KG1 (cell line): Measurements from ENCODE around the gene PIK3R6.
"Not testable (repeated sequence)": the region's sequence is repeated elsewhere in the genome, so short reads cannot be mapped to it uniquely, and the experiment has no call there.

Experiments
- DNase-seq: peaks from one replicate; lab custom pipeline; 2025; lab: John Stamatoyannopoulos, UW

Gene PIK3R6

DNA sequence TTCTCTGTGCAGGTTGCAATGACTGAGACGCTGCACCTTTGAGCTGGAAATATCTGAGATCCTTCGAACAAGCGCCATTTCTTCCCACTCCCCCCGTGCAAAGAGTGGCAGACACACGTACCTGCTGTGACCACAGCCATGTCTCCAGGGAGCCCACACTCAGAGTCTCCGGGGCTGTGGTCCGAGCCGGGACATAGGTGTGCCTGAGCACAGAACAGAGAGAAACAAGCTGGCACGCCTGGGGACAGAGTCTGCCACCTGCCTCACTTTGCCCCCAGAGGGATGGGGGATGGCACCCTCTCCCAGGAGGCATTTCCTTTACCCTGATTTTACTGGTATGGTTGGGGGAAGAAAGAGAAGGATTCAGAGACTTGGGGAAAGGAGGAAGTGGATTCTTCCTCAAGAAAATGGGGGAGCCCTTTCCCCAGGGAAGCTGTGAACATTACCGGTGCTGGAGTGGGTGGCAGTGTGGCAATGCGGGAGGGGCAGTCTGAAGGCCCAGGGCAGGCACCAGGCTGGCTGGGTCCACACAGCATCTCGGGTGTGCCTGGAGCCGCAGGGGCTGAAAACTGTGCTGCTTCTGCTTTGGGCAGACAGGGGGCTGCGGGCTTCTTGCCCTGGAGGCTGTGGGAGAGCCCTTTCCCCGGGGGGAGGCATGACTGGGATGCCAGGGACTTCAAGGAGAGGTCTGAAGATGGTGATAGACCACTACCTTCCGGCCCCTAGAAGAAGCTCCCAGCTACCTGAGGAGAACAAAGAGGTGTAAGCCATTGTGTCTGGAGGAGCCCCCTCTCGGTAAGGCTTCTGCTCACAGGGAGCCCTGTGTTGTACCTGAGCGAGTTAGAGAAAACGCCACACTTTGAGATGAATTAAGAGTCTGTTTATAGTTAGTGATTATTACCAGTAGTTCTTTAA, 6.6 kb upstream of the PIK3R6 start:
- no peak for DNase-seq

GRCh38 chr17:8872705-8873435, 5.4 kb upstream of the PIK3R6 start:
- no peak for DNase-seq

- no peak for DNase-seq
Observed at GRCh38 chr17:8872036-8872704, 4.7 kb upstream of the PIK3R6 start.

GRCh38 chr17:8871081-8871581, 3.7 kb upstream of the PIK3R6 start:
- DNase-seq = no peak

DNA sequence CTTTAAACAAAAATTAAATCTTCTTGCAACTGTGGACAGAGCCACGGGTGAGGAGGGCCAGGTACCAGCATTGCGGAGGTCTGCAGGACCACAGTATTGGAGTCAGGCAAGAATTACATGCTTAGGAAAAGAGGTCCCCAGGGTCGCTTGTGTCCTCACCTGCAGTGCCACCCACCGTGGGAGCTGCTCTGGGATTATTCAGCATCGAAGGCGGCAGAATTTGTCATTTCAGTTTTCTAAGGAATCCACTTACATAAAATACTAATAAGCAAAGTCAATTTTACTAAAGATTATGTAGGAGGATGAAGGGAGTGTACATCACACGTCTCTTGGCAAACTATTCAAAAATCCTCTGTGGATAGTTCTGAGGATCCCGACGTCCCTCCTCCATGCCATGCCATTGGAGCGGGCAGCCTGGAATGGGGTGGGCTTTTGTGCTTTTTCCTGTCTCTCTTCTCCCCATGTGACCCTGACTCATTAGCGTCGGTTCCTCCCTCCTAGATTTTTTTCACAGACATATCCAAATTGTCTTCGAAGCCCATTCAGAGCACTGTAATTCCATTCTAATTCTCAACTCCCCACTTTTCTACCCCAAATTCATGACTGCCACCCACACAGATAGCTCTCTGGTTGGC, 3.0 kb upstream of the PIK3R6 start:
- DNase-seq = no peak

DNA sequence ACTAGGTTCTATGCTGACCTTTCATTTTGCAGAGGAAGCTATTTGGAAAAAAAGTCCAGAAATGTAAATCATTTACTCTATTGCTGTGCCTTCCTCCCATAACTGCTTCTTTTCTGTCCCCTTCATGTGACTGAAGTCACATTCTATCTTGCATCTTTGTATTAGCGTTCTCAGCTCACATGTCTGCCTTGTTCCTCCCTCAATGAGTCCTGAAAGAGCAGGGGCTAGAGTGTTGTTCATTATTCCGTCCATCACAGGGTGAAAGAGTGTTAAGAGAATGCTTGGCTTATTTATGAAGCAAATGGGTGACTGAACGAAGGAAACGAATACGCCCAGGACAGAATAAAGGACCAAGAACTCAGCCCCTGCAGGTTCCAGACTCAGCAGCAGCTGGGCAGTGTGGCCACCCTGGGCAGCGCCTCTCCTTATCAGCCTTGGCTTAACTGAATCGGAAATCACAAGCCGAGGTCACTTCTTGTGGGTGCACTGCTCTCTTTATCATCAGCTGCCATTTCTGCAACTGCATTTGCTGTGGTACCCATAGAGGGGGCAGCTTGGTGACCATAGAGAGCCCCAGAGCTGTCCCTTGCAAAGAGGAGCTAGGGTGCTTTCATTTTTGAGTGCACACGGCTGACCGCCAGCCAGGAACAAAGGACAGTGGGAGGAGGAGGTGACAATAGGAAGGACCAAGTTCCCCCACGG, 1.8 kb upstream of the PIK3R6 start:
- no peak for DNase-seq

DNA sequence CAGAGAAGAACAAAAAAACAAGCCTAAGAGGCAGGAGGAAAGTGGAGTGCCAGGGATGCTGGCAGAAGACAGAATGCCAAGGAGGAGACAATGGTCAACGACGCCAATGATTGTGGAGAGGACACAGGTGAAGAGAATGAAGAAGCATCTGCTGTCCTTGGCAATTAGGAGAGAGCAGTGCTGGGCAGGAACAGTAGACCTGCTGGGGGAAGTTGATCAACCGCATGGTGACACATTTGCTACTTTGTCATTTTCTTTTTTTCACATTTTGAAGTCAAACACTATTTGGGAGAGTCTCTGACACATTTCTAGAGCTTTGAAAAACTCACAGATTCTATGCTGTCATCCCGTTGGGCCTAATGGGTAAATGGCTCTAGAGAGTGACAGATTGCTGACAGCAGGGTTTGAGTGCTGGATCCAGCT, 1.1 kb upstream of the PIK3R6 start:
- DNase-seq = no peak

DNA sequence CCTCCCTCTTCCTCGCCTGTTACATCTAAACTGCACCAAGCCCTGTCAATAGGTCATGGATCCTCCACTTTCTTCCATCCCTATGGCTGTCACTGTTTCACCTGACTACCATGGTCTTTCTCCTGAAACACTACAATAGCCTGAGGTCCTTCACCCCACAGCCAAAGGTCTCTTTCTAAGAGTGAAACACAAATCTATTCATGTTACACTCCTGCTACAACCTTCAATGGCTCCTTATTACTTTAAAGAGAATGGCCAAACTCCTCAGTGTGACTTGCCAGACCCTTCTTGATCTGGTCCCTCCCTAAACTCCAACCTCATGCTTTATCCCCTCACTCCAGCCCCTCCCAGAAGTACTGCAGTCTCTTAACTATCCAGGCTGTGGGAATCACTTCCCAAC, 618 bp upstream of the PIK3R6 start:
- DNase-seq = no peak

DNA sequence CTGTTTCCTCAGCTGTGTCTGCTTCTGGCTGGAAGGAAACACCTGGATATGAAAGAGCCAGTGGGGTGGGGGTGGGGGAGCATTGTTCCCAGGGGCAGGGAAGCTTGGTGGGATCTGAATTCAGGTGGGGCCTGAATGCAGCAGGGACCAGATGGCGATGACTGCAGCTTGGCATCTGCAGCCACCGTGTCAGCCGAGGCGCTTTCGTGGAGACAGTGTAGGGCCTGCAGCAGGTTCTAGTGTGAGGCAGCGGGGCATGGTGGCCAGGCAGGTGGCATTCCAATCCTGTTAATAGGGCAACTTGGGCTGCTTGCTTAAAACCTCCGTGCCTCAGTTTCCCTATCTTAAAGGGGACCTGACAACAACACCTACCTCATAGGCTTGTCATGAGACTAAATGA, 1.7 kb downstream of the PIK3R6 start:
- no peak for DNase-seq

GRCh38 chr17:8865385-8865784, 2.1 kb downstream of the PIK3R6 start:
- DNase-seq = no peak

DNA sequence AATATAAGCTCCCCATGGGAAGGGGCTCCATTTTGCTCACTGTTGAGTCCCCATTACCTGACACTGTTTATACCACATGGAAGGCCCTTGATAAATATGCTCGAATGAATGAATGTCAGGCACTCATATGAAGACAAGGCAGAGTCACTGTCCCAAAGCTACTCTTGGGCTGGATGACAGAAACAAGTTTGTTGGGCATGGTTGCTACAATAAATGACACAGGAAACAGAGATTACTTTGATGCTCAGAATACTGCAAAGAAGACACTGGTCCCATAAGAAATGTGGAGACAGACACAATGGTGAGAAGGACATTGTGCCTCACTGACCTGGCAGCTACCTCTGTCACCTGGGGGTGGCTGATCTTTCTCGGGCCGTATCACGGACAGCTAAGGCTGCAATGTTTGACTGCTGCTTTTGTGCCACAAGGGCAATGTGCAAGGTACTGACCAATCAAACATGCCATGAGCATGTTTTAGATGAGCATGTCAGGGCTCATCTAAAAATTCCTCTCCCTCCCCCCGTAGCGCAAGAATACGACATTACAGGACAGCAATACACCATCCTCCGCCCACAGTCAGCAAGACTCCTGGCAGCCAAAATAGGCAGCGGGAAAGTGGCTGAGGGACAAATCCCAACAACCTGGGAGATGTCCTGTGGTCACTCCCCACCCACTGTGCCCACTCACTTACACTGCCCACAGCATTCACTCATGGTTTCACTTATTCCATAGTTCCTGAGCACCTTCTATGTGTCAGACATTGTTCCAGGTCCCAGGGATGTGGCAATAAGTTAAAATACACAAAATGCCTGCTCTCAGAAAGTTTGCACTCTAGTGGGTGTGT, 5.0 kb downstream of the PIK3R6 start:
- DNase-seq = no peak

DNA sequence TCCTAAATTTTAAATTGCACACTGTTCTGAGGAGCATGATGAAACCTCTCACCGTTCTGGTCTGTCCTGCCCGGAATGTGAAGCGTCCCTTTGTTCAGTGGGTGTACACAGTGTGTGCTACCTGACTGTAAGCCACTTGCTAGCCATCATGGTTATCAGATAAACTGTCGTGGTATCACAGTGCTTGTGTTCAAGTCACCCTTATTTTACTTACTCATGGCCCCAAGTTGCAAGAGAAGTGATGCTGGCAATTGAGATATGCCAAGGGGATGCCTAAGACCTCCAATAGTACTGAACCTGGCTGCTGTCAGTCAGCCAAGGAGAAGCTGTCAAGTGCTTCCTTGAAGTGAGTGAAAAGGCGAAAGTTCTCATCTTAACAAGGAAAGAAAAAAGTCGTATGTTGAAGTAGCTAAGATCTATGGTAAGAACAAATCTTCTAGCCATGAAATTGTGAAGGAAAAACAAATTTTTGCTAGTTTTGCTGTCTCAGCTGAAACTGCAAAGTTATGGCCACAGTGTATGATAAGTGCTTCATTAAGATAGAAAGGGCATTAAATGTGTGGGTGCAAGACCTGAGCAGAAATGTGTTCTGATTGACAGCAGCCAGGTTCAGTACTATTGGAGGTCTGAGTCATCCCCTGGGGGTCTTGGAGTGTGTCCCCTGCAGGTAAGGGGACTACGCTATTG, 5.8 kb downstream of the PIK3R6 start:
- DNase-seq = no peak

DNA sequence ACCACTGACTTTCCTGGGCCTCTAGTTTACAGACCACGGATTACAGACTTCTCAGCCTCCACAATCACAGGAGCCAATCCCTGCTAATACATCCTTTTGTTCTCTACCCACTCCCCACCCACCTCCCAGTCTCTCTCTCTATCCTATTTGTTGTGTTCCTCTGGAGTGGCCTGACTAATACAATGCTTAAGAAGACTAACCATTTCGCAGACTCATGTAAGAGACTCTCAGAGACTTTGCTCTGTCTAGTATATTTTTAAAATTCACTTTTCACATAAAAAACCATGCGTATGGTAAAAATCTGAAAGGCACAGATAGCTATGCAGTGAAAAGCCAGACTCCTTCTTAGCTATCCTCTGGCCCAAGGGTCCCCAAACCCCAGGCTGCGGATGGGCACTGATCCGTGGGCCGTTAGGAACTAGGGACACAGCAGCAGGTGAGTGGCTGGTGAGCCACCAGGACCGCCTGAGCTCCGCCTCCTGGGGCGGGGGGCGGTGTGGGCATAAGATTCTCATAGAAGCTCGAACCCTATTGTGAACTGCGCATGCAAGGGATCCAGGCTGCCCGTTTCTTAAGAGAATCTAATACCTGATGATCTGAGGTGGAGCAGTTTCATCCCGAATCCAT, 7.6 kb downstream of the PIK3R6 start:
- no peak for DNase-seq

GRCh38 chr17:8859027-8859803, 8.3 kb downstream of the PIK3R6 start:
- no peak for DNase-seq

GRCh38 chr17:8857919-8858318, 9.6 kb downstream of the PIK3R6 start:
- no peak for DNase-seq

DNA sequence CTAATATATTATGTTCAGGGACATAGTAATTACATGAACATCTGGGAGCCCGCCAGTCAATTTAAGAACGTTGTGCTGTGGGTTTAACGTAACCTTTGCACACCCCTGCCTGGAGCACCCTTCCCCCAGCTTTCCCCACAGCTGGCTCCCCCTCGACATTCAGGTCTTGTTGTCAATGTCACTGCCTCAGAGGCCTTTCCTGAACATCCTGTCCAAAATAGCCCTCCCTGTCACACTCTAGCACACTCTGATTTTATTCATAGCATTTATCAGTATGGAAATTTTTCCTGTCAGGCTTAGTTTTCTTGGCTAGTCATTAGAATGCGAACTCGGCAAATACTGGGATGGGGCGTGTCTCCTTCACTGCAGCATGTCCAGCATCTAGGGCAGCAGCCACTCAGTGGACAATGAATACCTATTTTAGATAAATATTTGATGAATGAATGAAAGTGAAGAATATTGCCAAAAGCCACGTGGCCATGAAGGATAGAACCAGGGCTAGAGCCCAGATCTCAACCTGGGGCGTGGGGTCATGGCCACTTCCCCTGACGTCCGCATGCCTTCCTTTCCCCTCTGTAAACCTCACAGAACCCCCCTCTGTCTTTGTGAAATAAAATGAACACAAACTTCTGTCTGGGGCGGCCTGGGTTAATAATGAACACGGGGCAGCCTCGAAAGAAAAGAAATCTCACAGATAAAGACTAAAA, 10.5 kb downstream of the PIK3R6 start:
- DNase-seq = no peak

DNA sequence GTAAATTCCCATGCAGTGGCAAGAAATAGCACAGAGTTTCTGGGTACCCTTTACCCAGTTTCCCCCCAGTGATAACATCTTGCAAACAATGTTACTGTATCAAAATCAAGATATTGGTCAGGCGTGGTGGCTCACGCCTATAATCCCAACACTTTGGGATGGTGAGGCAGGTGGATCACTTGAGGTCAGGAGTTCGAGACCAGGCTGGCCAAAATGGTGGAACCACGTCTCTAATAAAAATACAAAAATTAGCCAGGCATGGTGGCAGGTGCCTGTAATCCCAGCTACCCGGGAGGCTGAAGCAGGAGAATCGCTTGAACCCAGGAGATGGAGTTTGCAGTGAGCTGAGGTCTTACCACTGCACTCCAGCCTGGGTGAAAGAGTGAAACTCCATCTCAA, 11.3 kb downstream of the PIK3R6 start:
- not testable (repeated sequence) for DNase-seq
